Stimulated activated CD8-positive, alpha-beta memory T cell treated with anti-CD3 and anti-CD28 coated beads, Interleukin-12 subunit alpha, Interleukin-12 subunit beta, amount 100 ng/mL, for 24 hours (primary cell): Measurements from ENCODE around the gene ARID1A.
"Not testable (repeated sequence)": the region's sequence is repeated elsewhere in the genome, so short reads cannot be mapped to it uniquely, and the experiment has no call there.

Source experiments
- DNase-seq: peaks from one replicate; pipeline ENCODE4 v3.0.0-alpha.2; 2020; ENCODE audit errors: extremely low read depth

Gene ARID1A

GRCh38 chr1:26695356-26696118, at the start of gene ARID1A:
TSS of gene ARID1A (plus strand) at chr1:26696015. CDS start at chr1:26696404, 389 bp downstream.
- peak; percentile 78 for DNase-seq

- no peak for DNase-seq
Measured at GRCh38 chr1:26664802-26665201, 31.0 kb upstream of the ARID1A start.

DNA sequence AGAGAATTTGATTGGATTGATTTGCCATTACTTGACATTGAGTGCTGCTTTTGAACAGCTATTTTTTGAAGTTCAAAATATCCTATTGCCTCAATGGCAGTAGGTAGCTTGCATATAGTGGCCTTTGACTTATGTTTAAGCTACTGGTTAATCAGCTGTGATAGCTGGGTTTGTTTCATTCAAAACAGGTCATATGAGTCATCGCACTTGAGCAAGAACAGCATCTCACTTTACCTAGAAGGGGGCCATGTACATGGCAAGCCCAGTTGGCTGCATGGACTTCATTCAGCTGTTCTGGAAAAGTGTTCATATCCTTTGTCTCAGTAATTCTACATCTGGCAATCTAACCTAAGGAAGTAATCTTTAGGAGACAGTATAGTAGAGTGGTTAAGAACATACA, 29.0 kb upstream of the ARID1A start:
- DNase-seq, result no peak

GRCh38 chr1:26668106-26668786, 27.6 kb upstream of the ARID1A start:
- not testable (repeated sequence) for DNase-seq

GRCh38 chr1:26677306-26678115, 18.3 kb upstream of the ARID1A start:
- DNase-seq, result no peak

- DNase-seq, result no peak
Measured at GRCh38 chr1:26684763-26685508, 10.9 kb upstream of the ARID1A start.

GRCh38 chr1:26686795-26687194, 9.0 kb upstream of the ARID1A start:
- DNase-seq, result no peak

DNA sequence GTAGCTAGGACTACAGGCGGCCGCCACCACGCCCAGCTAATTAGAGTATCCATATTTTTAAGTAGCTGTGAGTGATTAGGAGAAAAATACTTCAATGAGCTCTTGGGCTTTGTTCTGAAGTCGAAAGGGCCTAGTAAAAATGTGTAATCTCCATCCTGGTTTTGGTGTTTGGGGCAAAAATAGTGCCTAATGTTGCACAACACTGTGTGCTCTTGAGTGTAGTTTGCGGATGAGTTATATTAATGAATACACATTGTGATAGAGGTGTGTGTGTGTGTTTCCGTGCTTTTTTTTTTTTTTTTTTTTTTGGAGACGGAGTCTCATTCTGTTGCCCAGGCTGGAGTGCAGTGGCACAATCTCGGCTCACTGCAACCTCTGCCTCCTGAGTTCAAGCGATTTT, 6.3 kb upstream of the ARID1A start:
- no peak for DNase-seq

DNA sequence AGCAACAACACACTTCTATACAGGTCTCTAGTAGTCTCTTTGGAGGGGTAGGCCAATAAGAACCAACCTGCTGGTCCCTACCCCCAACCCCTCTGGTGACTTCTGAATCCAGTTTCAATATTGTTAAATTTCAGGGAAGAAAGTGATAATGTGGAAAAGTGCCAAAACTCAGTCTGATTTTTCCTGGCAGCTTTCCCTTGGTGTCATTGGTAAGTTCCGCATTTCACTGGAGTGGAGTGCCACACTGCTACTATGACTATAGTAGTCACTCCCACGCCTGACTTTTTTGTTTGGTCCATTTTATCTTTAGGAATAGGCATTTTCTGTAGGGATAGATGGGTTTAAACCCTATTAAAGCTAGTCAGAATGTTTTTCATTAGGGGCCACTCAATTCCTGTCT, 5.7 kb upstream of the ARID1A start:
- DNase-seq, result no peak

- DNase-seq, result no peak
Measured at GRCh38 chr1:26690576-26691031, 5.2 kb upstream of the ARID1A start.

GRCh38 chr1:26692211-26692792, 3.5 kb upstream of the ARID1A start:
- DNase-seq, result peak; percentile 51

DNA sequence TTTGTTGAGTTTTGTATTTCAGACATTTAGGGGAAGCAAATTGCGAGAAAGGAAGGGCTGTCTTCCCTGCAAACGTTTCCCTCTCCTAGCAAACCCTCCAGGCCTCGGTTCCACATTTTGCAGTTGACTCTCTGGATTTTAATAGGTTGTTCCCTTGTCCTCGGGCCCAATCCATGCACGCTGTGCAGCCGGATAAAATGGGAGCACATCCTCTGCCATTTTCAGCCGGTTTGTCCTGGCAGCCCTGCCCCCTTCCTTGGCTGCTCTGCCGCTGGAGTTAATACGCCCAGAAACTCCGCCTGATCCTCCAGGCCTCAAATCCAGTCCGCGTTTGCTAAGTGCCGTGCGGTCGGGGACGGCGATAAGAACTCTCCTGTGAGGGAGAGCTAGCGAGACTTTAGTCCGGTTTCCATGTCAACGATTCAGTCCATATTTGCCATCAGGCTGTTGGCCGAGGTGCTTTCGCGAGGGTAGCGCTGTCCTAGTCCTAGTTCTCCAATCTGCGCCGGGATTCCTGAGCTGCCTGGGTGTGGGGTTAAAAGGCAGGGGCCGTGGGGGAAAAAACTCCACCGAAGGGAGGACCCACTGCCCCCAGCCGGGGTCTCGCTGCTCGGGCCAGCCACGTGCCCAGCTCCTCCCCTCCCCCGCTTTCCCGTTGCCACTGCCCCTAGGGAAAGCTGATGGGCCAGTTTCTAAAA, 2.9 kb upstream of the ARID1A start:
- DNase-seq, result peak; percentile 57

DNA sequence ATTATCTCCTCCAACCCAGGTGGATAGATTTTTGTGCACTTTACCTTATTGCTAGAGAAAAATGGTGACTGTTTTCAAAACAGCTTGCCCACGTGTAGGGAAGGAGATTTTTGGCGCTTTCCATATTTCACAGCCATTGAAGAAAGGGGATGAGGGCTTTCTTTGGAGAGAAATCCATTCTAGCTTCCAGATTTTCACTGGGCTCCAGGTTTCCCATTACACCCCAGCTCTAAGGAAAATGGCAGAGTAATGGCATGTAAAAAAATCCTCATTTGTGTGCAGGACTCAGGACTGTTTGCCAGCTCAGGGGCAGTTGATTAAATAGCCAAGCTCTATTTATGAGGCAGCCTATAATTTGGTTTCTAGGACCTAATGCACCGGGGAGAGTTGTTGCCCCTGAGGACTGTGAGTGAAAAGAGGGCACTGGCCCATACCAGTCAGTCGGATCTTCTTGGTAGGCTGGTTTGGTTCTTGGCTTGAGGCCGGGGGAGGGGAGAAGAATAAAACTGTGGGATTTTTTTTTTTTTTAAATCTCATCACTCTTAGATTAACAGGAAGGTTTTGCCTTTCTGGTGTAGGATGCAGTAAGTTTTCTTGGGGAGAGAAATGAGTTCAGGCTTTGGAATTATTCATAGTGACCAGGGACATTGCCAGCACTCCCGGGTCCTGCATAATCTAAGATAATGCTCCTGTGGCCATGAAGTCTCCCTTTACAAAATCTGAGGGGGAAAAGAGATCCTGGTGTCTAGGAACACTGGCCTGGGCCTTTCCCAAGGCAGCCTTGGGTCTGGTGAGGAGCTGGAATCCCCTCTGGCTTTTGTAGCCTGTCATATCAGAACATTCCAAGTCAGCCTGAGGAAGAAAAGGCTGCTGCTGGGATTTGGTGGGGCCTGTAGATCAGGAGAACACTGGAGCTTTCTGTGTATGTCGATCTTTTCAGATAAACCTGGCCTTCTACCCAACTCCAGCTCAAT, 1.9 kb upstream of the ARID1A start:
- no peak for DNase-seq

- DNase-seq, result no peak
Measured at GRCh38 chr1:26694638-26695355, 1.0 kb upstream of the ARID1A start.

- DNase-seq, result no peak
Measured at GRCh38 chr1:26696119-26696653, 371 bp downstream of the ARID1A start.

GRCh38 chr1:26696654-26697430, 1.0 kb downstream of the ARID1A start:
- peak; percentile 39 for DNase-seq

DNA sequence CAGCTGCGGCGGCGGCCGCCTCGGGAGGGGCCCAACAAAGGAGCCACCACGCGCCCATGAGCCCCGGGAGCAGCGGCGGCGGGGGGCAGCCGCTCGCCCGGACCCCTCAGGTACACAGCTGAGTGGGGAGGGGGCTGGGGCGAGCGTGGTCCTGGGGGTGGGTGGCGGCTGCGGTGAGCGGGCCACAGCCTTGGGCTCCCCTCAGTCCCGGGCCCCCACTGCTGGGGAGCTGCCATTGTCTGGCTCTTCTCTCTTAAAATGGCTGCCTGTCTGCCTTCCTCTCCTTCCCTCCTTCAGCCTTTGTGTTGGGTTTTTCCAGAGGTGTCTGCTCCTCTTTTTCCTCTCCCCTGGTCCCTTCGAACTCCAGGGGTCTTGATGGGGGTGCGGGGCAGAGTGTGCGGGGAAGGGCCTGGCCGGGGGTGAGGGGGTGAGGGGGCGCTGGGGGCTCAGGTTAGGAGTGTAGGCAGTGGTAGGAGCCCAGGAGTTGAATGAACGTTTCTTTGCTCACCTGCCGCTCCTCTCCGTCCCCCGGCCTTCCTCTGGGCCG, 1.7 kb downstream of the ARID1A start:
- DNase-seq, result no peak
